ENCODE data around the gene ARHGAP10. TPM values are rescaled to one million over a fixed set of nuclear protein-coding genes. Genes with fewer than 3 reads are reported as not detected.

ARHGAP10 gene
- total RNA-seq, 1 donor from 2014 or later = 15.5 TPM

Other genes starting within 250 kb of the ARHGAP10 start
- gene TMEM184C, start 114.7 kb upstream of the ARHGAP10 start, total RNA-seq = 37.6 and 46.5 TPM in 2 replicates
- 7.2 and 8.1 TPM in 2 replicates for gene PRMT9, start 47.9 kb upstream of the ARHGAP10 start, total RNA-seq

Measured in kidney epithelial cell (primary cell).